HG03095 (cell line): ENCODE data around the gene CCDC138.

ENCODE experiments used
- ATAC-seq: cut with Tn5 transposase; IDR thresholded peaks from one replicate; pipeline ENCODE4 v1.9.1; 2021; ENCODE audit warnings: moderate library complexity; ENCODE audit not compliant: unreplicated experiment

CCDC138 gene

GRCh38 chr2:108918156-108918874, 131.7 kb downstream of the CCDC138 start:
- ATAC-seq, result no peak

GRCh38 chr2:108918941-108919341, 132.4 kb downstream of the CCDC138 start:
- ATAC-seq, result no peak

GRCh38 chr2:108919571-108920373, 133.2 kb downstream of the CCDC138 start:
- ATAC-seq, result no peak

- ATAC-seq, result no peak
Observed at GRCh38 chr2:108920686-108921085, 134.1 kb downstream of the CCDC138 start.

GRCh38 chr2:108921096-108922030, 134.8 kb downstream of the CCDC138 start:
- ATAC-seq, result no peak

GRCh38 chr2:108922141-108922915, 135.8 kb downstream of the CCDC138 start:
- ATAC-seq, result no peak

- no peak for ATAC-seq
Observed at GRCh38 chr2:108923019-108923700, 136.6 kb downstream of the CCDC138 start.

- no peak for ATAC-seq
Observed at GRCh38 chr2:108923736-108924579, 137.4 kb downstream of the CCDC138 start.

- no peak for ATAC-seq
Observed at GRCh38 chr2:108924580-108925251, 138.1 kb downstream of the CCDC138 start.

GRCh38 chr2:108925286-108925685, 138.7 kb downstream of the CCDC138 start:
- ATAC-seq, result no peak

GRCh38 chr2:108925735-108926134, 139.2 kb downstream of the CCDC138 start:
- ATAC-seq, result no peak
